D721Med (cell line): ENCODE data around the gene CTSZ.

Source experiments
- DNase-seq: peaks from one replicate; pipeline ENCODE4 v3.0.0; 2011; ENCODE audit warnings: low spot score; ENCODE audit not compliant: insufficient read length
- FAIRE-seq: peaks from 2 replicates; lab custom pipeline; 2011; peaks lifted over from hg19 to GRCh38; lab: Jason Lieb, UNC
- TF ChIP-seq, protein P1 (sequence below): IDR thresholded peaks from 2 replicates; pipeline ENCODE4 v1.5.1; 2012; ENCODE audit warnings: mild to moderate bottlenecking, control low read depth; ENCODE audit not compliant: insufficient read depth; ENCODE audit errors: missing control alignments

The CTSZ gene

GRCh38 chr20:59006864-59007664 lies at the start of gene CTSZ:
Gene CTSZ, minus strand, starts transcription at chr20:59007254. Its CDS starts 126 bp downstream, at chr20:59007128.
- DNase-seq: no peak
- TF ChIP-seq, protein P1, sequence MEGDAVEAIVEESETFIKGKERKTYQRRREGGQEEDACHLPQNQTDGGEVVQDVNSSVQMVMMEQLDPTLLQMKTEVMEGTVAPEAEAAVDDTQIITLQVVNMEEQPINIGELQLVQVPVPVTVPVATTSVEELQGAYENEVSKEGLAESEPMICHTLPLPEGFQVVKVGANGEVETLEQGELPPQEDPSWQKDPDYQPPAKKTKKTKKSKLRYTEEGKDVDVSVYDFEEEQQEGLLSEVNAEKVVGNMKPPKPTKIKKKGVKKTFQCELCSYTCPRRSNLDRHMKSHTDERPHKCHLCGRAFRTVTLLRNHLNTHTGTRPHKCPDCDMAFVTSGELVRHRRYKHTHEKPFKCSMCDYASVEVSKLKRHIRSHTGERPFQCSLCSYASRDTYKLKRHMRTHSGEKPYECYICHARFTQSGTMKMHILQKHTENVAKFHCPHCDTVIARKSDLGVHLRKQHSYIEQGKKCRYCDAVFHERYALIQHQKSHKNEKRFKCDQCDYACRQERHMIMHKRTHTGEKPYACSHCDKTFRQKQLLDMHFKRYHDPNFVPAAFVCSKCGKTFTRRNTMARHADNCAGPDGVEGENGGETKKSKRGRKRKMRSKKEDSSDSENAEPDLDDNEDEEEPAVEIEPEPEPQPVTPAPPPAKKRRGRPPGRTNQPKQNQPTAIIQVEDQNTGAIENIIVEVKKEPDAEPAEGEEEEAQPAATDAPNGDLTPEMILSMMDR: no peak
- FAIRE-seq: no peak

GRCh38 chr20:59055302-59055701 lies 48.2 kb upstream of the CTSZ start:
- FAIRE-seq: no peak
- TF ChIP-seq, protein P1: peak; percentile 33
- DNase-seq: no peak

DNA sequence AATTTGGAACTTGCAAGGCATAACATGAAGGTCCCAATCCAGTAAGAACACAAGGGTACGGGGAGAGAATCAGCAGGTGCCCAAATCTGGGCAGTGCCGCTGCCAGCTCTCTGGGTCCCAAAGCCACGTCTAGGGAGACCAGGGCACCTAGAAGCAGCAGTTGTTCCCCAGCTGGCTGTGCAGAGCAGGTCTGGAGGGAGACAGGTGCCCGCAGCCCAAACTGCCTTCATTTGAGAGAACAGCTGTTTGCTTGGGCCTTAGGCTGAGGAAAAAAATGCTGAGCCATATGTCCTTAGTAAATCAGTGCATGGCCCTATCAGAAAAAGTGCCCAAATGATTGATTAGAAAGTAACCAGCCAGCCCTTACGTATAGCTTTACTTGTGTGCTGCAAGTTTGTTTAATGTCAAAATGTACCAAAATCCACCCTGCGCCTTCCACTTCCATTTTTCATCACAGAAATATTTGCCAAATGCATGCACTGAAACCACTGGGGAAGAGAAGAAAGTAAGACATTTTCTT lies 44.7 kb upstream of the CTSZ start:
- no peak for DNase-seq
- TF ChIP-seq, protein P1: no peak
- no peak for FAIRE-seq

DNA sequence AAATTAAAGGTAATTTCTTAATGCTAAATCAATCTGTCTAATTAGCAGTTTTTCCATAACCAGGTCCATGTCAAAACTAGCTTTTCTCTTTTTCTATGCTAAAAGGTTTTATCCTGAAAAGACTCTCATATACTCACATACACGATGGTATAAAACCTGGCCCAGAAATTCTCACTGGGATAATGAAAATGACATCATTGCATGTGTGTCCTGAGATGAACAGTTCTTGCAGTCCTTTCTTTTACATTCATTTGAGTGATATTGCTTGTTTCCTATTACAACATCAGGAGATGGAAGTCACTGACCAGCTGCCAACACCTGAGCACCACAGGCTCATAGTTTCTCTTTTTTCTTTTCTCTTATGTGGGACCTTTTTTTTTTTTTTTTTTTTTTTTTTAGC lies 43.4 kb upstream of the CTSZ start:
- FAIRE-seq: no peak
- TF ChIP-seq, protein P1: no peak
- no peak for DNase-seq

DNA sequence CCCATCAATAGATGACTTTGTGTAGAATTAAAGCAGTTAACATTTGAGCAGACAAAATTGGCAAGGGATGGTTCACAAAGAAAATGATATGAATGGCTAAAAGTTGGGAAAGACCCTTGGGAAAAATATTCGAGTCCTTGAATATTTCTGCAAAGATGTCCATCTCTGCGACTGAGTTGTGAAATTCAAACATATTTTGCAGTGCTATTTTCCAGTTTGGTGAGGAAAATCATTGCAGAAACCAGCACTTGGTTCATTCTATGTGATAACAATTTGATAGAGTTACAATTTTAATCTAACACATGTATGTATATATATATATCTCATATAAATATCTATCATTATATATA lies 41.6 kb upstream of the CTSZ start:
- TF ChIP-seq, protein P1: no peak

DNA sequence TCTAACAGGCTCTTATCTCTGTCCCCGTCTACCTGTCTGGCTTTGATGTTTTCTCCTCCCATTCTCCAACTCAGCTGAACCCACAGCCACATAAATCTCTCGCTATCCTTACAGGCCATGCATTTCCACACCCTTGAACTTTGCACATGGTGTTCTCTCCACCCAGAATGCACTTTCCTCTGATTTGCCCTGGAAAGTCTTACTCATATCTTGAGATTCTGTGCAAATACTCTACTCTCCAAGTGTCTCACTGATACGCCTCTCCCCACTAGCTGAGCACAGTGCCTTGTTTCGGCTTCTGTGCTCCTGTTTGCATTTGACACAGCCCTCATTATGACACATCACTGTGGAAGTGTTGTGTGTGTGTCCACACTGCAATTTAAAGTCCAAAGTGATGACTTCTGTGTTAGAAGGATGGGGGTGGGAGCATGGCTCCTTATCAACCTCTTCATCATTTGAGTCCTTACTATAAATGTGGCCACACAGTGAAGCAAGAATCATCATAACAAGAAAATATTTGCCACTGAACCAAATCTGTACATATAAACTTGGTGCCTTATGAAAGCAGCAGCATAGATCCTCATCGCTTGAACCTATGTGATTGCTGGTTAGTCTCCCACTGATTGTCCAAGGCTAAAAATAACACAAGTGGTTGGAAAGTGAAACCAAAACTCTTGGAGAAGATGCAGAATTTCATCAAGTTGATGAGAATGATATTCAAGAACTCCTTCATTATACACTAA lies 41.1 kb upstream of the CTSZ start:
- DNase-seq (no peak), FAIRE-seq (no peak)
- TF ChIP-seq, protein P1: no peak

More for the DNA sequence above, 41.6 kb upstream of the CTSZ start:
- DNase-seq: no peak
- FAIRE-seq: no peak
